Esophagus muscularis mucosa (tissue), 4 donors: ENCODE results near the gene GRHL1. TPM values are rescaled to one million over a fixed set of nuclear protein-coding genes. Genes with fewer than 3 reads are reported as not detected.
A peak's percentile ranks its signal among the peaks of the same experiment; 100 is the strongest.

Source experiments
- DNase-seq: peaks from one replicate; pipeline ENCODE4 v3.0.0-alpha.2; 2017; ENCODE audit errors: extremely low spot score
- H3K27ac ChIP-seq, 4 donors: fragments of 200-600 bp; sonication (generic); replicated peaks in 1 of 4; 1 replicate in 3 of 4; 2 replicates in 1 of 4; pipeline ENCODE4 v1.5.1; 2016 to 2019; ENCODE audit warnings: mild to moderate bottlenecking in 1 of 4
- H3K27me3 ChIP-seq, 4 donors: fragments of 200-600 bp; sonication (generic); one replicate each; pipeline versions ENCODE4 v1.5.1 to v1.6.0; 2016 to 2019
- H3K36me3 ChIP-seq, 4 donors: fragments of 200-600 bp; sonication (generic); one replicate each; pipeline ENCODE4 v1.5.1; 2016 to 2019
- H3K4me1 ChIP-seq, 4 donors: fragments of 200-600 bp; sonication (generic); one replicate each; pipeline ENCODE4 v1.5.1; 2016 to 2019
- H3K4me3 ChIP-seq, 4 donors: fragments of 200-600 bp; sonication (generic); 1 replicate in 2 of 4; 2 replicates in 2 of 4; pipeline ENCODE4 v1.5.1; 2016 to 2019; ENCODE audit warnings: mild to moderate bottlenecking in 4 of 4, moderate library complexity in 1 of 4
- H3K9me3 ChIP-seq, 4 donors: fragments of 200-600 bp; sonication (generic); 1 replicate in 3 of 4; 2 replicates in 1 of 4; pipeline ENCODE4 v1.5.1; 2016 to 2019
- CTCF ChIP-seq, 3 experiments: fragments of 200-600 bp in 2 of 3; fragments of 450-650 bp in 1 of 3; sonication (generic) in 2 of 3; IDR thresholded peaks; one replicate each; pipeline ENCODE4 v1.5.1; 2017 to 2019; ENCODE audit warnings: antibody characterized with exemption in 3 of 3, mild to moderate bottlenecking in 2 of 3, moderate library complexity in 1 of 3
- EP300 ChIP-seq: sonication (generic); formaldehyde crosslinking; IDR thresholded peaks from one replicate; pipeline ENCODE4 v1.6.1; 2017; ENCODE audit warnings: antibody characterized with exemption
- POLR2A ChIP-seq: fragments of 450-650 bp; IDR thresholded peaks from one replicate; pipeline ENCODE4 v1.6.1; 2017; ENCODE audit warnings: antibody characterized with exemption, moderate library complexity, mild to moderate bottlenecking, low read depth
- POLR2AphosphoS5 ChIP-seq, 2 donors: sonication (generic); formaldehyde crosslinking; IDR thresholded peaks; one replicate each; pipeline ENCODE4 v1.6.1; 2017; ENCODE audit warnings: antibody characterized with exemption in 2 of 2
- WGBS: methylation state at CpG from one replicate; pipeline ENCODE4 v1.1.5; 2018; 5-methylcytosine and 5-hydroxymethylcytosine counted together
- intact Hi-C: fragments of 100-400 bp; cut with DNase I; formaldehyde crosslinking; loops from one replicate; pipeline ENCODE4 v1.15.1; 2023
- total RNA-seq, 4 donors: library from RNA; depleted of rRNA; stranded (reverse); fragments of >200 nt; gene quantifications; one replicate each; pipeline versions ENCODE4 v1.1.0 to v1.2.1, GENCODE V29; 2016

GRHL1 gene
- total RNA-seq, 4 donors from 2014 or later, result 0.86 to 5.1 (median 2.6) TPM

- H3K27ac ChIP-seq, result peak overlapping the region; percentile 49 to 82 (median 64)
- H3K9me3 ChIP-seq, result no peaks in the 10 kb centered on the region
- no peaks in the 10 kb centered on the region for H3K27me3 ChIP-seq
- no peak overlapping the region for H3K4me3 ChIP-seq
- peaks cover 35 to 66% (median 62%) of the 10 kb centered on the region in 4 donors for H3K4me1 ChIP-seq
- no peak for DNase-seq
- 88% methylated on average over 6 of the region's 6 CpGs for WGBS
- intact Hi-C loops, result no loop called here
- TF ChIP-seq POLR2A, result no peak
- TF ChIP-seq POLR2AphosphoS5 (IDR thresholded peaks at IDR 0.05), result no peak
- no peak for TF ChIP-seq EP300
- H3K36me3 ChIP-seq, result no peaks in the 10 kb centered on the region
These were observed 20.4 kb downstream of the GRHL1 start for GRCh38 chr2:9971890-9972289.

DNA sequence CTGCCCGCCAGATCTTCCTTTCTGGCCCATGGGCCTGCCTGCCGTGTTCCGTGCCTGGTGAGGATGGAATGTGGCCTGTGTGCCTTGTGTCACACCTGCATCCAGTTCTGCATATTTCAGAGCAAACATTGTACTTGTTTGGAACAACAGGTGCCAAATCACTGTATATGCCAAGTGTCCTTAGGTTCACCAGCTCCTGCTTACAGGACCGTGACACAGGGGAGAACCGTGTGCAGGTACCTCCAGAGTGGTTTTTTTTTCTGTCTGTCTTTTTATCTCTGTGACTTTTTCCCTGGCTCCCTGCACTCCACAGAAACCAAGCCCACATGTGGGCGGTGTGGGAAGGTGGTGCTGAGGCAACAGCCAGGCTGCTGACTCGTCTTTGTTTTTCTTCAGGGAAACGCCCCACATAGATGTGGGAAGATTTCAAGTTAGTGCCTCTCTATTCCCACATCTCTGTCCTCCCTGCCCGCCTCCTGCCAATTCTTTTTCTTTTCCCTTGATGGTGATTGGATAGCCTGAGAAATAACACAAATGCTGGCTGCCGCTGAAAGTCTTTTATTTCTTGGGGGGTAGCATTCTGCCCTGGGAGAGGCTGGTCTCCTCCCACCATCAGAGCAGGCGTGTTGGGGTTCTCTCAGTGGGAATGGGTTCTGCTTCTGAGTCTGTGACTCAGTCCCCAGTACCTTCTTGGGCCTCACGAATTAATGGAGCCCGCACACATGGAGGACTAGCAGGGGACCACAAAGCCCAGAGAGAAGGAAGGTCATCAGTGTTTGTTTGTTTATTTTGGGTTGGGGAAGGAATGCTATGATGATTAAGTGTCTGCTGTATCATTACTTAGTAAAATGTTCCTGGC, 21.4 kb downstream of the GRHL1 start:
- no peak for DNase-seq
- TF ChIP-seq CTCF (IDR thresholded peaks at IDR 0.05), result no peak

DNA sequence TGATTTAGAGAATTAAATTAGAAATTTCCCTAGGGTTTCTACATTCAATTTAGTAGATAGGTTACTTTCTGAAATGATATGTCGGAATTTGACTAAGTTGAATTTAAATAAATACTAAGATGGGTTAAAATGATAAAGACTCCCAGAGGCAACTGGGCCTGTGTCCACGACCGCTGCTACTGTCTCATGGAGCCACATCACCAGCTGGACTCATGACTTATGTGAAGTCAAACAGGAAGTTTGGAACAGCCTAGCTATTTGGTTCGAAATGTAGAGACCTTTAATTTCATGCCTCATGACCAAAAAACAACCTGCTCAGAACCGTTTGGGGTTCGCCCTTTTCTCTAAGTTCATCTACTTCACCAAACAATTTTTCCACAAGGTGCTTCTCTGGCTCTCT, 22.2 kb downstream of the GRHL1 start:
- DNase-seq, result no peak
- Histone ChIP-seq H3K27me3 (no peaks in the 10 kb centered on the region), H3K4me1 (peaks cover 35 to 69% (median 63%) of the 10 kb centered on the region in 4 donors), H3K9me3 (no peaks in the 10 kb centered on the region), H3K36me3 (no peaks in the 10 kb centered on the region), H3K4me3 (no peak overlapping the region), H3K27ac (peak overlapping the region; percentile 60 to 82 (median 68))
- WGBS, result 86% methylated on average over 6 of the region's 6 CpGs
- TF ChIP-seq POLR2A (no peak), CTCF (IDR thresholded peaks at IDR 0.05) (no peak), EP300 (no peak), POLR2AphosphoS5 (IDR thresholded peaks at IDR 0.05) (no peak)
- intact Hi-C loops, result no loop called here

More for the DNA sequence above, 21.4 kb downstream of the GRHL1 start:
- H3K4me3 ChIP-seq, result no peak overlapping the region
- peak overlapping the region; percentile 41 to 82 (median 64) for H3K27ac ChIP-seq
- no peaks in the 10 kb centered on the region for H3K27me3 ChIP-seq
- intact Hi-C loops, result no loop called here
- 69% methylated on average over 13 of the region's 13 CpGs for WGBS
- H3K36me3 ChIP-seq, result no peaks in the 10 kb centered on the region
- no peaks in the 10 kb centered on the region for H3K9me3 ChIP-seq
- H3K4me1 ChIP-seq, result peaks cover 35 to 69% (median 63%) of the 10 kb centered on the region in 4 donors

- Histone ChIP-seq H3K27me3 (no peaks in the 10 kb centered on the region), H3K36me3 (no peaks in the 10 kb centered on the region), H3K27ac (peak overlapping the region; percentile 60 to 82 (median 68)), H3K4me3 (no peak overlapping the region), H3K9me3 (no peaks in the 10 kb centered on the region), H3K4me1 (peaks cover 35 to 69% (median 63%) of the 10 kb centered on the region in 4 donors)
- intact Hi-C loops, result no loop called here
- no peak for DNase-seq
- WGBS, result 55% methylated on average over 4 of the region's 4 CpGs
- no peak for TF ChIP-seq POLR2A
- peak; percentile 30 to 57 for TF ChIP-seq POLR2AphosphoS5 (IDR thresholded peaks at IDR 0.05)
These were observed 22.9 kb downstream of the GRHL1 start for GRCh38 chr2:9974343-9974742.

- Histone ChIP-seq H3K9me3 (no peaks in the 10 kb centered on the region), H3K4me3 (no peak overlapping the region), H3K27ac (peak overlapping the region; percentile 60 to 82 (median 68)), H3K4me1 (peaks cover 35 to 65% (median 61%) of the 10 kb centered on the region in 4 donors), H3K27me3 (no peaks in the 10 kb centered on the region), H3K36me3 (no peaks in the 10 kb centered on the region)
- no peak for TF ChIP-seq POLR2AphosphoS5 (IDR thresholded peaks at IDR 0.05)
- no peak for TF ChIP-seq CTCF (IDR thresholded peaks at IDR 0.05)
- TF ChIP-seq POLR2A, result no peak
- no peak for TF ChIP-seq EP300
- DNase-seq, result no peak
- WGBS, result 36% methylated on average over 10 of the region's 10 CpGs
- intact Hi-C loops, result no loop called here
These were observed 23.8 kb downstream of the GRHL1 start for GRCh38 chr2:9975328-9975727.
